OCI-LY1 (cell line): ENCODE data around the gene NKAPD1.

Experiments
- H2AFZ ChIP-seq: fragments of 200-600 bp; sonication (generic), shearing (Covaris generic); 2 replicates; pipeline ENCODE4 v1.6.0; 2014; ENCODE audit warnings: antibody characterized with exemption, mild to moderate bottlenecking, low read length
- H3F3A ChIP-seq: fragments of 200-600 bp; sonication (generic), shearing (Covaris generic); 2 replicates; pipeline ENCODE4 v1.6.0; 2014; ENCODE audit warnings: mild to moderate bottlenecking, antibody characterized with exemption, low read length, moderate library complexity; ENCODE audit not compliant: insufficient read depth
- H3K27ac ChIP-seq: fragments of 200-600 bp; sonication (generic); 2 replicates; pipeline ENCODE4 v1.5.1; 2014; ENCODE audit warnings: low read length, mixed run types, mild to moderate bottlenecking, low read depth; ENCODE audit not compliant: poor library complexity, severe bottlenecking
- H3K27me3 ChIP-seq: fragments of 200-600 bp; sonication (generic); 2 replicates; pipeline ENCODE4 v1.6.0; 2014; ENCODE audit warnings: antibody characterized with exemption, mild to moderate bottlenecking, low read length, moderate library complexity; ENCODE audit not compliant: insufficient read depth
- H3K36me3 ChIP-seq: fragments of 200-600 bp; sonication (generic); 2 replicates; pipeline ENCODE4 v1.6.1; 2014; ENCODE audit warnings: mild to moderate bottlenecking, antibody characterized with exemption, low read length, moderate library complexity, mixed read lengths; ENCODE audit not compliant: insufficient read depth
- H3K4me1 ChIP-seq: fragments of 200-600 bp; sonication (generic); 2 replicates; pipeline ENCODE4 v1.5.1; 2014; ENCODE audit warnings: mild to moderate bottlenecking, low read length, moderate library complexity; ENCODE audit not compliant: insufficient read depth, severe bottlenecking
- H3K4me2 ChIP-seq: fragments of 200-600 bp; sonication (generic), shearing (Covaris generic); 2 replicates; pipeline ENCODE4 v1.6.1; 2014; ENCODE audit warnings: low read length
- H3K4me3 ChIP-seq: fragments of 200-600 bp; sonication (generic); 2 replicates; pipeline ENCODE4 v1.5.1; 2014; ENCODE audit warnings: low read length, low read depth, mild to moderate bottlenecking, mixed read lengths; ENCODE audit not compliant: poor library complexity, severe bottlenecking
- H3K79me2 ChIP-seq: fragments of 200-600 bp; shearing (Covaris generic); 2 replicates; pipeline ENCODE4 v1.6.1; 2016; ENCODE audit warnings: mixed run types, low read length, mixed read lengths; ENCODE audit not compliant: insufficient read depth
- H3K9ac ChIP-seq: fragments of 200-600 bp; sonication (generic), shearing (Covaris generic); 2 replicates; pipeline ENCODE4 v1.6.1; 2014; ENCODE audit warnings: mild to moderate bottlenecking, low read length, mixed read lengths
- H3K9me2 ChIP-seq: fragments of 200-600 bp; sonication (generic), shearing (Covaris generic); 2 replicates; pipeline ENCODE4 v1.6.1; 2014; ENCODE audit warnings: low read depth, mild to moderate bottlenecking, low read length, mixed read lengths
- H3K9me3 ChIP-seq: fragments of 200-600 bp; shearing (Covaris generic); 2 replicates; pipeline ENCODE4 v1.6.1; 2014; ENCODE audit warnings: low read length, mixed read lengths
- H4K20me1 ChIP-seq: fragments of 200-600 bp; sonication (generic), shearing (Covaris generic); 2 replicates; pipeline ENCODE4 v1.6.0; 2016; ENCODE audit warnings: mild to moderate bottlenecking, low read length; ENCODE audit not compliant: insufficient read depth
- CTCF ChIP-seq: fragments of 200-600 bp; sonication (generic), shearing (Covaris generic); IDR thresholded peaks from 2 replicates; pipeline ENCODE4 v1.5.1; 2017; ENCODE audit warnings: mild to moderate bottlenecking, antibody characterized with exemption, low read length, moderate library complexity, mixed read lengths
- EZH2 ChIP-seq: fragments of 200-600 bp; sonication (generic), shearing (Covaris generic); IDR thresholded peaks from 2 replicates; pipeline ENCODE4 v1.8.0; 2017; ENCODE audit warnings: borderline replicate concordance, mixed run types, mild to moderate bottlenecking, antibody characterized with exemption, low read length, moderate library complexity, mixed read lengths

NKAPD1 gene

GRCh38 chr11:112029460-112029859 lies 44.6 kb upstream of the NKAPD1 start:
- Histone ChIP-seq H4K20me1 (no peaks in the 10 kb centered on the region), H3K79me2 (peaks cover 7% of the 10 kb centered on the region), H3K4me1 (peaks cover 6% of the 10 kb centered on the region), H3K27ac (no peak overlapping the region), H3K36me3 (peaks cover 64% of the 10 kb centered on the region), H3K4me3 (no peak overlapping the region), H3K9me3 (no peaks in the 10 kb centered on the region), H3K9ac (no peak overlapping the region), H3K9me2 (no peaks in the 10 kb centered on the region), H2AFZ (no peak overlapping the region), H3K27me3 (no peaks in the 10 kb centered on the region), H3K4me2 (no peak overlapping the region), H3F3A (no peaks in the 10 kb centered on the region)
- no peak for TF ChIP-seq CTCF
- no peak for TF ChIP-seq EZH2

GRCh38 chr11:112033902-112034301 lies 40.2 kb upstream of the NKAPD1 start:
- H3K4me2 ChIP-seq, result no peak overlapping the region
- H3K27ac ChIP-seq, result no peak overlapping the region

GRCh38 chr11:112037527-112037926 lies 36.6 kb upstream of the NKAPD1 start:
- TF ChIP-seq CTCF, result no peak
- TF ChIP-seq EZH2, result no peak
- no peak overlapping the region for H3K4me3 ChIP-seq
- peaks cover 84% of the 10 kb centered on the region for H3K36me3 ChIP-seq
- H3K9ac ChIP-seq, result no peak overlapping the region
- no peaks in the 10 kb centered on the region for H3K9me2 ChIP-seq
- no peak overlapping the region for H3K4me2 ChIP-seq
- no peaks in the 10 kb centered on the region for H3K4me1 ChIP-seq
- H3K79me2 ChIP-seq, result peaks cover 4% of the 10 kb centered on the region; the same call in 1 of the 2 replicates
- H3K27me3 ChIP-seq, result no peaks in the 10 kb centered on the region
- H3K9me3 ChIP-seq, result no peaks in the 10 kb centered on the region
- no peak overlapping the region for H3K27ac ChIP-seq
- no peaks in the 10 kb centered on the region for H3F3A ChIP-seq
- no peak overlapping the region for H2AFZ ChIP-seq
- H4K20me1 ChIP-seq, result no peaks in the 10 kb centered on the region

More at GRCh38 chr11:112033902-112034301, 40.2 kb upstream of the NKAPD1 start:
- Histone ChIP-seq H3K9me3 (no peaks in the 10 kb centered on the region), H3K4me3 (no peak overlapping the region), H3K9me2 (no peaks in the 10 kb centered on the region), H3F3A (no peaks in the 10 kb centered on the region), H2AFZ (no peak overlapping the region), H3K27me3 (no peaks in the 10 kb centered on the region), H3K36me3 (peaks cover 86% of the 10 kb centered on the region), H3K9ac (no peak overlapping the region), H3K4me1 (no peaks in the 10 kb centered on the region), H4K20me1 (no peaks in the 10 kb centered on the region), H3K79me2 (no peaks in the 10 kb centered on the region)
- TF ChIP-seq EZH2 (no peak), CTCF (no peak)
